Neural progenitor cell (in vitro differentiated cells): Measurements from ENCODE around the gene COL23A1. TPM values are rescaled to one million over a fixed set of nuclear protein-coding genes. Genes with fewer than 3 reads are reported as not detected.

Source experiments
- DNase-seq: peaks from one replicate; pipeline ENCODE4 v3.0.0-alpha.2; 2016; ENCODE audit warnings: low spot score
- H2AFZ ChIP-seq: fragments of 200-600 bp; sonication (generic); replicated peaks from 2 replicates; pipeline ENCODE4 v1.6.1; 2016; ENCODE audit warnings: antibody characterized with exemption
- H3F3A ChIP-seq: fragments of 200-600 bp; sonication (generic); 2 replicates; pipeline ENCODE4 v1.6.1; 2016; ENCODE audit warnings: antibody characterized with exemption, low read depth
- H3K27ac ChIP-seq: fragments of 200-600 bp; sonication (generic); 2 replicates; pipeline ENCODE4 v1.5.1; 2016; ENCODE audit warnings: mild to moderate bottlenecking
- H3K27me3 ChIP-seq: fragments of 200-600 bp; sonication (generic); 2 replicates; pipeline ENCODE4 v1.6.1; 2016; ENCODE audit warnings: mild to moderate bottlenecking, moderate library complexity
- H3K36me3 ChIP-seq: fragments of 200-600 bp; sonication (generic); 2 replicates; pipeline ENCODE4 v1.5.1; 2016
- H3K4me1 ChIP-seq: fragments of 200-600 bp; sonication (generic); 2 replicates; pipeline ENCODE4 v1.6.1; 2016; ENCODE audit warnings: mixed run types
- H3K4me2 ChIP-seq: fragments of 200-600 bp; sonication (generic); 2 replicates; pipeline ENCODE4 v1.6.1; 2016
- H3K4me3 ChIP-seq: fragments of 200-600 bp; sonication (generic); 2 replicates; pipeline ENCODE4 v1.5.1; 2016
- H3K79me2 ChIP-seq: fragments of 200-600 bp; sonication (generic); 2 replicates; pipeline ENCODE4 v1.6.1; 2016; ENCODE audit warnings: low read depth
- H3K9ac ChIP-seq: fragments of 200-600 bp; sonication (generic); 2 replicates; pipeline ENCODE4 v1.6.1; 2016
- H3K9me3 ChIP-seq: fragments of 200-600 bp; sonication (generic); 2 replicates; pipeline ENCODE4 v1.5.1; 2016; ENCODE audit warnings: low read depth
- H4K20me1 ChIP-seq: fragments of 200-600 bp; sonication (generic); 2 replicates; pipeline ENCODE4 v1.6.1; 2016; ENCODE audit warnings: low read depth
- H3K27ac Mint-ChIP-seq: 3 replicates; pipeline ENCODE4 v1.8.0; 2021; ENCODE audit warnings: mixed read lengths
- H3K27me3 Mint-ChIP-seq: 2 replicates; pipeline ENCODE4 v1.8.0; 2022; ENCODE audit warnings: low read depth, mild to moderate bottlenecking, inconsistent platforms, moderate library complexity, mixed read lengths; ENCODE audit not compliant: insufficient read depth
- H3K36me3 Mint-ChIP-seq: 3 replicates; pipeline ENCODE4 v1.8.0; 2021; ENCODE audit warnings: mixed read lengths
- H3K4me1 Mint-ChIP-seq: 3 replicates; pipeline ENCODE4 v1.8.0; 2021; ENCODE audit warnings: mixed read lengths
- H3K4me3 Mint-ChIP-seq: 3 replicates; pipeline ENCODE4 v1.8.0; 2021; ENCODE audit warnings: mild to moderate bottlenecking, moderate library complexity, mixed read lengths
- H3K9me3 Mint-ChIP-seq: 3 replicates; pipeline ENCODE4 v1.8.0; 2020; ENCODE audit warnings: mixed read lengths
- EZH2 ChIP-seq: fragments of 200-600 bp; sonication (generic); IDR thresholded peaks from 2 replicates; pipeline ENCODE4 v1.6.1; 2017; ENCODE audit warnings: antibody characterized with exemption, mild to moderate bottlenecking, moderate library complexity
- EZH2phosphoT487 ChIP-seq: fragments of 200-600 bp; sonication (generic); IDR thresholded peaks from 2 replicates; pipeline ENCODE4 v1.6.1; 2017; ENCODE audit warnings: antibody characterized with exemption
- total RNA-seq: library from RNA; depleted of rRNA; stranded (reverse); fragments of >200 nt; gene quantifications from 2 replicates; pipeline ENCODE4 v1.2.3, GENCODE V29; 2015; ENCODE audit warnings: low replicate concordance
- TF ChIP-seq, protein P1 (sequence below): fragments of 200-600 bp; sonication (generic); IDR thresholded peaks from 2 replicates; pipeline ENCODE4 v1.5.1; 2017; ENCODE audit warnings: antibody characterized with exemption, mild to moderate bottlenecking

The COL23A1 gene
- total RNA-seq, 1 donor from 2014 or later, result not detected

DNA sequence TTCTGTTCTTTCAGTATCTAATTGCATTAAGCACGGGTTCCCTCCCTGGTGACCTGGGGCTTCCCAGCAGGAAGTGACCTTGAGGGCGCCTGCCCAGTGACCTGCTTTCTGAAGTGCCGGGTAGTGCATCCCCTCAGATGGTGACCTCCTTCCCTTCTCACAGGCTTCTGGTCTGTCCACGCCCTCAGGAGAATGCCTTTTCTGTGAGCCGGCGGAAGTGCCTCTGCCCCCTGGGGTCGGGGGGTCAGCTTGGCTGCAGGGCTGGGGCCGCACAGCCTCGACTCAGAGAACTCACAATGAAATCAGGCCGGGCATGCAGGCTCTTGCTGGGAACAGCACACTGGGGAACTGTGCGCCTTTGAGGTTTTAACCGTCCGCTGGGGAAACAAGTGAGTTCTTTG lies 233.1 kb downstream of the COL23A1 start:
- Histone ChIP-seq H3K4me3 (peak overlapping the region; percentile 44), H3K9ac (no peak overlapping the region), H3K4me2 (peak overlapping the region; percentile 86), H3K27me3 (no peaks in the 10 kb centered on the region), H2AFZ (peak overlapping the region; percentile 38), H3K4me1 (peaks cover 17% of the 10 kb centered on the region), H3K79me2 (no peaks in the 10 kb centered on the region), H3K27ac (no peak overlapping the region), H3F3A (peaks cover 25% of the 10 kb centered on the region), H3K36me3 (no peaks in the 10 kb centered on the region), H4K20me1 (peaks cover 5% of the 10 kb centered on the region), H3K9me3 (no peaks in the 10 kb centered on the region)
- H3K9me3 Mint-ChIP-seq, result peaks cover 4% of the 10 kb centered on the region
- TF ChIP-seq, protein P1, sequence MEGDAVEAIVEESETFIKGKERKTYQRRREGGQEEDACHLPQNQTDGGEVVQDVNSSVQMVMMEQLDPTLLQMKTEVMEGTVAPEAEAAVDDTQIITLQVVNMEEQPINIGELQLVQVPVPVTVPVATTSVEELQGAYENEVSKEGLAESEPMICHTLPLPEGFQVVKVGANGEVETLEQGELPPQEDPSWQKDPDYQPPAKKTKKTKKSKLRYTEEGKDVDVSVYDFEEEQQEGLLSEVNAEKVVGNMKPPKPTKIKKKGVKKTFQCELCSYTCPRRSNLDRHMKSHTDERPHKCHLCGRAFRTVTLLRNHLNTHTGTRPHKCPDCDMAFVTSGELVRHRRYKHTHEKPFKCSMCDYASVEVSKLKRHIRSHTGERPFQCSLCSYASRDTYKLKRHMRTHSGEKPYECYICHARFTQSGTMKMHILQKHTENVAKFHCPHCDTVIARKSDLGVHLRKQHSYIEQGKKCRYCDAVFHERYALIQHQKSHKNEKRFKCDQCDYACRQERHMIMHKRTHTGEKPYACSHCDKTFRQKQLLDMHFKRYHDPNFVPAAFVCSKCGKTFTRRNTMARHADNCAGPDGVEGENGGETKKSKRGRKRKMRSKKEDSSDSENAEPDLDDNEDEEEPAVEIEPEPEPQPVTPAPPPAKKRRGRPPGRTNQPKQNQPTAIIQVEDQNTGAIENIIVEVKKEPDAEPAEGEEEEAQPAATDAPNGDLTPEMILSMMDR, result peak; percentile 5
- TF ChIP-seq EZH2phosphoT487, result no peak
- H3K27ac Mint-ChIP-seq, result peak overlapping the region; percentile 77
- peaks cover 84% of the 10 kb centered on the region for H3K4me1 Mint-ChIP-seq
- H3K27me3 Mint-ChIP-seq, result peaks cover 17% of the 10 kb centered on the region
- H3K36me3 Mint-ChIP-seq, result no peaks in the 10 kb centered on the region
- peak overlapping the region; percentile 83 for H3K4me3 Mint-ChIP-seq
- peak; percentile 86 for DNase-seq

- Mint-ChIP-seq H3K9me3 (peaks cover 4% of the 10 kb centered on the region), H3K4me3 (peak overlapping the region; percentile 83), H3K36me3 (no peaks in the 10 kb centered on the region), H3K4me1 (peaks cover 84% of the 10 kb centered on the region), H3K27me3 (peaks cover 15% of the 10 kb centered on the region), H3K27ac (peak overlapping the region; percentile 97)
- H3K27me3 ChIP-seq, result no peaks in the 10 kb centered on the region
- peak overlapping the region; percentile 86 for H3K4me2 ChIP-seq
- H3K27ac ChIP-seq, result no peak overlapping the region
- H3K4me3 ChIP-seq, result peak overlapping the region; percentile 44
- H2AFZ ChIP-seq, result no peak overlapping the region
- peaks cover 25% of the 10 kb centered on the region for H3F3A ChIP-seq
- H4K20me1 ChIP-seq, result peaks cover 5% of the 10 kb centered on the region
- no peak for TF ChIP-seq EZH2phosphoT487
- no peak for TF ChIP-seq EZH2
- TF ChIP-seq, protein P1, result no peak
- peak; percentile 79 for DNase-seq
- H3K36me3 ChIP-seq, result no peaks in the 10 kb centered on the region
- no peak overlapping the region for H3K9ac ChIP-seq
- no peaks in the 10 kb centered on the region for H3K79me2 ChIP-seq
- H3K4me1 ChIP-seq, result peaks cover 17% of the 10 kb centered on the region
- no peaks in the 10 kb centered on the region for H3K9me3 ChIP-seq
Measured at GRCh38 chr5:178356431-178356872, 233.7 kb downstream of the COL23A1 start.

DNA sequence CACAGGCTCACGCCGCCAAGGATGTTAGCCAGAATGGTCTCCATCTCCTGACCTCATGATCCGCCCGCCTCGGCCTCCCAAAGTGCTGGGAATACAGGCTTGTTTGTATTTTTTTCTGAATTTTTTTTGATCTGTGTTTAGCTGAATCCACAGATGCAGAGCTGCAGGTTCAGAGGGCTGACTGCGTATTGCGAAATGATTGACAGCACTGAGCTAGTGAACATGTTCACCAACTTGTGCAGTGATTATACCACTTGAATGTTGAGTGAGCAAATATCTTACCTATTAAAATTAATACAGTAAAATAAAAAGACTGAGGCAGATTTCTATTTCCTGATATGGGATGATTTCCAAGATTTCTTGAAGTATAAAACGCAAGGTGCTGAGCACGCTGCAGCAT lies 234.5 kb downstream of the COL23A1 start:
- TF ChIP-seq EZH2phosphoT487 (no peak), EZH2 (no peak)
- TF ChIP-seq, protein P1, result no peak
- no peaks in the 10 kb centered on the region for H3K36me3 Mint-ChIP-seq
- H3K9me3 ChIP-seq, result no peaks in the 10 kb centered on the region
- peaks cover 86% of the 10 kb centered on the region for H3K4me1 Mint-ChIP-seq
- no peaks in the 10 kb centered on the region for H3K36me3 ChIP-seq
- no peak overlapping the region for H3K4me3 ChIP-seq
- H2AFZ ChIP-seq, result no peak overlapping the region
- no peak for DNase-seq
- H3K27me3 ChIP-seq, result no peaks in the 10 kb centered on the region
- H3K79me2 ChIP-seq, result no peaks in the 10 kb centered on the region
- peaks cover 15% of the 10 kb centered on the region for H3K27me3 Mint-ChIP-seq
- peak overlapping the region; percentile 83 for H3K4me3 Mint-ChIP-seq
- peaks cover 5% of the 10 kb centered on the region for H4K20me1 ChIP-seq
- peak overlapping the region; percentile 97 for H3K27ac Mint-ChIP-seq
- peaks cover 4% of the 10 kb centered on the region for H3K9me3 Mint-ChIP-seq
- no peak overlapping the region for H3K4me2 ChIP-seq
- peaks cover 25% of the 10 kb centered on the region for H3F3A ChIP-seq
- H3K4me1 ChIP-seq, result peaks cover 17% of the 10 kb centered on the region
- no peak overlapping the region for H3K9ac ChIP-seq
- no peak overlapping the region for H3K27ac ChIP-seq
